ENCODE data around the gene ROR1.
"Not testable (repeated sequence)": the region's sequence is repeated elsewhere in the genome, so short reads cannot be mapped to it uniquely, and the experiment has no call there.

Gene ROR1

GRCh38 chr1:64186138-64186897 lies 412.5 kb downstream of the ROR1 start:
- DNase-seq (ENCODE audit: low spot score): no peak

- no peak for DNase-seq (ENCODE audit: low spot score)
These were observed 413.1 kb downstream of the ROR1 start for GRCh38 chr1:64186898-64187280.

- no peak for DNase-seq (ENCODE audit: low spot score)
These were observed 413.8 kb downstream of the ROR1 start for GRCh38 chr1:64187646-64188045.

- DNase-seq (ENCODE audit: low spot score): no peak
These were observed 418.5 kb downstream of the ROR1 start for GRCh38 chr1:64192290-64192689.

GRCh38 chr1:64194168-64195080 lies 420.6 kb downstream of the ROR1 start:
- DNase-seq (ENCODE audit: low spot score): no peak

- DNase-seq (ENCODE audit: low spot score): no peak
These were observed 421.2 kb downstream of the ROR1 start for GRCh38 chr1:64195081-64195395.

- no peak for DNase-seq (ENCODE audit: low spot score)
These were observed 422.5 kb downstream of the ROR1 start for GRCh38 chr1:64196074-64196870.

- DNase-seq (ENCODE audit: low spot score): no peak
These were observed 423.3 kb downstream of the ROR1 start for GRCh38 chr1:64197076-64197475.

GRCh38 chr1:64199154-64199553 lies 425.3 kb downstream of the ROR1 start:
- DNase-seq (ENCODE audit: low spot score): no peak

GRCh38 chr1:64200064-64200463 lies 426.2 kb downstream of the ROR1 start:
- no peak for DNase-seq (ENCODE audit: low spot score)

- DNase-seq (ENCODE audit: low spot score): no peak
These were observed 429.6 kb downstream of the ROR1 start, which contains the start of gene UBE2U for GRCh38 chr1:64203420-64203819. Gene UBE2U (plus strand): TSS chr1:64203623. CDS start chr1:64204051, 428 bp downstream.

GRCh38 chr1:64209221-64209620 lies 435.4 kb downstream of the ROR1 start:
- DNase-seq (ENCODE audit: low spot score): no peak

GRCh38 chr1:64212031-64212430 lies 438.2 kb downstream of the ROR1 start:
- no peak for DNase-seq (ENCODE audit: low spot score)

GRCh38 chr1:64215576-64215975 lies 441.8 kb downstream of the ROR1 start:
- DNase-seq (ENCODE audit: low spot score): no peak

- DNase-seq (ENCODE audit: low spot score): no peak
These were observed 446.4 kb downstream of the ROR1 start for GRCh38 chr1:64220241-64220640.

- no peak for DNase-seq (ENCODE audit: low spot score)
These were observed 449.7 kb downstream of the ROR1 start for GRCh38 chr1:64223329-64224151.

- DNase-seq (ENCODE audit: low spot score): not testable (repeated sequence)
These were observed 450.4 kb downstream of the ROR1 start for GRCh38 chr1:64224236-64224635.

- no peak for DNase-seq (ENCODE audit: low spot score)
These were observed 454.5 kb downstream of the ROR1 start for GRCh38 chr1:64228167-64228957.

- no peak for DNase-seq (ENCODE audit: low spot score)
These were observed 455.5 kb downstream of the ROR1 start for GRCh38 chr1:64229307-64229706.
